ENCODE measurements around the gene B4GALNT4.
"Not testable (repeated sequence)": the region's sequence is repeated elsewhere in the genome, so short reads cannot be mapped to it uniquely, and the experiment has no call there.

B4GALNT4 gene

DNA sequence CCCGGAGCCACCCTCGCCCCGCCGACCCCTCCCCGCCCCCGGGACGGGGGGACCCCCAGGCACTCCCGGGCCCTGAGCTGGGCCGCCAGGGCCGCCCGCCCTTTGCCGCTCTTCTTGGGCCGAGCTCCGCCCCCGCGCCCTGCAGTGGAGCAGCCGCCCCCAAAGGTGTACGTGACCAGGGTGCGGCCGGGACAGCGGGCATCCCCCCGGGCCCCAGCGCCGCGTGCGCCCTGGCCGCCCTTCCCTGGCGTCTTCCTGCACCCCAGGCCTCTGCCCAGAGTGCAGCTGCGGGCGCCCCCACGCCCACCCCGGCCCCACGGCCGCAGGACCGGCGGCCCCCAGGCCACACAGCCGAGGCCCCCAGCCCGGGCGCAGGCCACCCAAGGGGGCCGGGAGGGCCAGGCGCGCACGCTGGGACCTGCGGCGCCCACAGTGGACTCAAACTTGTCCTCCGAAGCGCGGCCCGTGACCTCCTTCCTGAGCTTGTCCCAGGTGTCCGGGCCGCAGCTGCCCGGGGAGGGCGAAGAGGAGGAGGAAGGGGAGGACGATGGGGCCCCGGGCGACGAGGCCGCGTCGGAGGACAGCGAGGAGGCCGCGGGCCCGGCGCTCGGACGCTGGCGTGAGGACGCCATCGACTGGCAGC is 7.4 kb downstream of the B4GALNT4 start:
- DNase-seq = no peak

DNA sequence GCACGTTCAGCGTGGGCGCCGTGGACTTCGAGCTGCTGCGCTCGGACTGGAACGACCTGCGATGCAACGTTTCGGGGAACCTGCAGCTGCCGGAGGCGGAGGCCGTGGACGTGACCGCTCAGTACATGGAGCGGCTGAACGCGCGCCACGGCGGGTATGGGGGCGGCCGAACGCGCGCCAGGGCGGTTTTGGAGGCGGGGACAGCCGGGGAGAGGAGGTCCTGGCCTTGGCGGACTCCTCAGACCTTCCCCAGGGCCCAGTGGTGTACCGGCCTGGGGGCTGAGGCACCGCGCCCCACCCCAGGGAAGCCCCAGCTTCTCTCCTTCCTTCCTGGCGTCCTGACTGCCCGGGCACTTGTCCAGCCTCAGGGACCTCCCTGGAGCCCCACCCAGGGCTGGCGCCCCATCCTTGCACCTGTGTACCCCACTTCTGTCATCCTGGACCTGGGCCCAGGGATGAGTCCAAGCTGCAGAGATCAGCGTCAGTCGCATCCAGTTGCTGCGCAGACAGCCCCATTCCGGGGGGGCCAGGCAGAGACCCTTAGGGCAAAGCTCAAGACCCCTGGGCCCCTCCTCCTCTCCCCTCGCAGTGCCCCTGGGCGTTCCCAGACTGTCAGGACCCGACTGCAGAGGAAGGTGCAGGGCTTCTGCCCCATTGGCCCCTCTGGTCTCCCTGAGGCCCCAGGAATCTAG is 8.0 kb downstream of the B4GALNT4 start:
- no peak for DNase-seq

DNA sequence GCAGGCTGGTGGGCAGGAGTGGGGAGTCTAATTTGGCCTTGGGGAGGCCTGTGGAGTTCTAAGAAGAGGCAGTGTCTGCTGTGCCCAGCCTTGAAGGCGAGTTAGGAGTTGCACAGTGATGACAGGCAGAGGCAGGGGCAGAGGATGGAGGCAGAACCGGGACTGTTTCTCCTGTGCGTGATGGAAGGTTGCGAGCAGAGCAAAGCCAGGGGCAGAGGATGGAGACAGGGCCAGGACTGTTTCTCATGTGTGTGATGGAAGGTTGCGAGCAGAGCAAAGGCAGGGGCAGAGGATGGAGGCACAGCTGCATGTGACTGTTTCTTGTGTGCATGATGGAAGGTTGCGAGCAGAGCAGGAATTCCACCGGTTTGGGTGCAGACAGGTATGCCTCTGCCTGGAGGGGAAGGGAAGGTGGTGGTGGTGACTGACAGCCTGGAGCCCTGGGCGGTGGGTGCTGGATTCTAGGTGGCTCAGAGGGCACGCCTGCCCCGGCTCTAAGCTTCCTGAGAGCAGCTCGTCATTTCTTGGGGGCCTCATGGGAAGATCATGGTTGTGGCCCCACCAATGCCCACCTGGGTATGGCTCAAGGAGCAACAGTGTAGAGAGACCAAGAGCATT is 8.7 kb downstream of the B4GALNT4 start:
- DNase-seq = no peak

- DNase-seq = no peak
Measured at GRCh38 chr11:379205-380094, 10.2 kb downstream of the B4GALNT4 start.

- no peak for DNase-seq
Measured at GRCh38 chr11:380095-380480, 10.8 kb downstream of the B4GALNT4 start.

GRCh38 chr11:380491-380890 is 11.2 kb downstream of the B4GALNT4 start:
- DNase-seq = no peak

DNA sequence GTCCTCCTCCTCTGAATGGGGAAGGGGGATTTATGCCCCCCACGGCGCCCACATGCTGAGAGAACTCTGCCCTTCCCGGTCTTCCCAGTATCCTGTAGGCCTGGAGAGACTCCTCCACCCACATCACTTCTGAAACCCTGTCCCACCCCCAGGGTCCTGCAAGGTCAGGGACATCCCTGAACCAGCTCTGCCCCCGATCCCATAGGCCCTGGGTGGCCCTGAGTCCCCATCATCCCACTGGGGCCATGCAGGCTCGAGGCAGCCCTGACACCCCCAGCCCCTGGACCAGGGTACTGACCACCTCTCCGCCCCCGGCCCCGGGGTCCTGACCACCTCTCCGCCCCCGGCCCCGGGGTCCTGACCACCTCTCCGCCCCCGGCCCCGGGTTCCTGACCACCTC is 11.7 kb downstream of the B4GALNT4 start:
- DNase-seq = no peak

DNA sequence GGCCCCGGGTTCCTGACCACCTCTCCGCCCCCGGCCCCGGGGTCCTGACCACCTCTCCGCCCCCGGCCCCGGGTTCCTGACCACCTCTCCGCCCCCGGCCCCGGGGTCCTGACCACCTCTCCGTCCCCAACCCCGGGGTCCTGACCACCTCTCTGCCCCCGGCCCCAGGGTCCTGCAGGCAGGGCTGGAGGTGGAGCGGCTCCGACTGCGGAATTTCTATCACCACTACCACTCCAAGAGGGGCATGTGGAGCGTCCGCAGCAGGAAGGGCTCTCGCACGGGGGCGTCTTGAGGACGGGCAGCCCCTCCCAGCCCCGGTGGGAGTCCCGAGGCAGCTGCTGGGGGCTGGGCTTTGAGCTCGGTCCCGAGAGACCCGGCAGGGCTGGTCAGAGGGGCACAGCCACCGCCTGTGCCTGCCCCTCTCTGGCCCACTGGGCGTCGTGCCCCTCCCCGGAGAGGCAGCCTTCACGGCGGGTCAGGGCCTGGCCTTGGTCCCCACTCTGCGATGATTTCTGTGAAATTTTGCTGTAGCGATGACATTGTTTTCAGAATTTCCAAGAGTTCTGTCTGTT is 12.3 kb downstream of the B4GALNT4 start:
- no peak for DNase-seq

GRCh38 chr11:382081-382629 is 12.9 kb downstream of the B4GALNT4 start:
- DNase-seq = no peak

DNA sequence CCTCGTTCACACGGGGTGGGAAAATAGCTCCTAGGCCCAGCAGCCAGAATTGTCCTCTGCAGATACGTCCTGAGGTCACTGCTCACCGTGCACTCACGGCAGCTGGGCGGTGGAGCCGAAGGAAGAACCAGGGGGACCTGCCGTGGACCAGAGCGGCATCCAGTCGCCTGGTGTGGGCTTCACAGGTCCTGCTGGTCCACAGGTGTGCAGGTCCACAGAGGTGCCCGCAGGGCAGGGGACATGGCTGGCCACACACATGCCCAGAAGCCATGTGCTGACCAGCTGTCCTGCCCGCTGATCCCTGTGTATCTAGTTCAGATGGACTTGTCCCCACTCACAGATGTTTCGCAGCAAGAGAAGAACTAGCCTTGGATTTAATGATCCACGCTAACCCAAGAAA is 14.1 kb downstream of the B4GALNT4 start:
- no peak for DNase-seq

DNA sequence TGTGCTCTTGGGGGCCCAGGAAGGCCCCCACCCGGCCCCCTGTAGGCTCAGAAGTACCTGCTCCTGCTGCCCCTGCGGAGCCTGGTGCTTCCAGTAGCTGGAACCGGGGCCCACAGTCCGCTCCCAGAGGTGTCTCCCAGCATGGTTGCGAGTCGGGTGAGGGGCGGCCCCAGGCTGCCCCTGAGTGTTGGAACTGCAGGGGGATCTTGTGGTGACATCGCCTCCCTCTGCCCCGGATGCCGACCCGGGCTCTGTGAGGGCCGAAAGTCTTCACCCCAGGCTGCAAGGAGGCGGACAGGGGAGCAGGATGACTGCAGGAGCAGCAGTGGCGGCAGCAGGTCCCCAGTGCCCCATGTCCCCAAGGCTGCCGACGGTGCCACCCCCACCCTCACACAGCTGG is 15.2 kb downstream of the B4GALNT4 start:
- no peak for DNase-seq

DNA sequence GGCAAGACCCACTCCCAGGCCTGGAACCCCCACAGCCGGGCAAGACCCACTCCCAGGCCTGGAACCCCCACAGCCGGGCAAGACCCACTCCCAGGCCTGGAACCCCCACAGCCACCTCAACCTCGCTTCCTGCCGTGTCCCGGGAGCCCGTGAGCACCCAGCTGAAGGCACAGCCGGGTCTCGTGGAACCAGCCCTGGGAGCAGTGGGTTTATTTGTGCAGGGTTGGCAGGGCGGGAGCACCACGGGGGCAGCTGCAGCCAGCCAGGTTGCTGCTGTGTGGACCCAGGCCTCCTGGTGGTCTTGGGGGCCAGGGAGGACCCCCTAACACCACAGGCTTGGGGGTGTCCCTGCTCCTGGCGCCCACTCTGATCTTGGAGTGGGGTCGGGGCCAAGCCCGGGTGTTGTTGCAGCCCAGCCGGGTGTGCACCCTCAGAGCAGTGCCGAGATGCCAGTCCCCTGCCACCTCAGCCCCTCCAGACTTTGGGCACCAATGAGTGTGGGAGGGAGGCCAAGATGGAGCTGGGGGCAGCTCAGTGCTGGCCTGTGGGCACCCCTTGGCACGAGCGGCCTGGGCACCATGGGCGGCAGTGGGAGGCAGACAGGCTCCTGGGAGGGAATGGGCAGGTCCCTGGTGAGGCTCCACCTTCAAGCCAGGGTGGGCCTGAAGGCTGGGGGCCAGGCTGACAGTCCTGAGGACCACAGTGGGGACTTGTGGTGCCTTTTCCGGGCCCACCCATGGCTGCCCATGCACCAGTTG is 16.5 kb downstream of the B4GALNT4 start:
- DNase-seq = no peak

DNA sequence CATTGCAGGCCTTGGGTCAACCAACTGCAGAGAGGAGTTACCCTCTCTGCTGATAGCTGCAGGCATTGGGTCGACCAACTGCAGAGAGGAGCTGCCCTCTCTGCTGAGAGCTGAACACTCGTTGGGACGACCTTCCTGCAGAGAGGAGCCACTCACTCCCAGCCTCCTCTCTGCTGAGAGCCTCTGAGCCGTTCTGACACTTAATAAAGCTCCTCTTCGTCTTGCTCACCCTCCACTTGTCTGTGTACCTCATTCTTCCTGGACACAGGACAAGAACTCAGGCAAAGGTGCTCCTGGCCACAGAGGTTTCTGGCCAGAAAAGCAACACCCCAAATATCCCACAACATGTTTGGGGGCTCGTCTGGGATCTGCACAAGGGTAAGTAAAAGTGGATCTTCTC is 17.2 kb downstream of the B4GALNT4 start:
- DNase-seq = no peak

DNA sequence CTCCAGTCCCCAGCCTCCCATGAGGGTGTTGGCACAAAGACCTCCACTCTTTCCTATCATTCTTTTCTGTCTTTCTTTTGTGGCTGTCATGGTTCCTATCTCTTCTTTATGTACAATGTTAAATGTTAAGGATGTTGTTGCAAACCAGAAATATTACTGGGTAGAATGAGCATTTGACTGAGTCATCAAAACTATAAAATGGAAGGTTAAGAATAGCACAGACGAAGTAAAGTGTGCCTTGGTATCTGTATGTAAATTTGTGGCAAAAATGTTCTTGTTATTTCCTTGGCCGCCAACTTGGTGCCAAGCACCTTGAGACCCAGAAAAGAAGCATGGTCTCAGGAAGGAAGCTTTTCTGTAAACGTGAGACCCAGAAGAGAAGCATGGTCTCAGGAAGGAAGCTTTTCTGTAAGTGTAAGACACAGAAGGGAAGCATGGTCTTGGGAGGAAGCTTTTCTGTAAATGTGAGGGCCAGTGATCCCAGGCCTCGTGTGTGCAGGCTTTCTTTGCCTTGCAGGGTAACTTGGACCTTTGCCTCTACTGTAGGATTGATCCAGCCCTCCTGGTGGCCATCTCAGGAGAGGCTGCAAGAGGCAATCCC is 18.0 kb downstream of the B4GALNT4 start:
- no peak for DNase-seq

- not testable (repeated sequence) for DNase-seq
Measured at GRCh38 chr11:389369-389768, 20.1 kb downstream of the B4GALNT4 start.

- no peak for DNase-seq
Measured at GRCh38 chr11:390175-390574, 20.9 kb downstream of the B4GALNT4 start.

DNA sequence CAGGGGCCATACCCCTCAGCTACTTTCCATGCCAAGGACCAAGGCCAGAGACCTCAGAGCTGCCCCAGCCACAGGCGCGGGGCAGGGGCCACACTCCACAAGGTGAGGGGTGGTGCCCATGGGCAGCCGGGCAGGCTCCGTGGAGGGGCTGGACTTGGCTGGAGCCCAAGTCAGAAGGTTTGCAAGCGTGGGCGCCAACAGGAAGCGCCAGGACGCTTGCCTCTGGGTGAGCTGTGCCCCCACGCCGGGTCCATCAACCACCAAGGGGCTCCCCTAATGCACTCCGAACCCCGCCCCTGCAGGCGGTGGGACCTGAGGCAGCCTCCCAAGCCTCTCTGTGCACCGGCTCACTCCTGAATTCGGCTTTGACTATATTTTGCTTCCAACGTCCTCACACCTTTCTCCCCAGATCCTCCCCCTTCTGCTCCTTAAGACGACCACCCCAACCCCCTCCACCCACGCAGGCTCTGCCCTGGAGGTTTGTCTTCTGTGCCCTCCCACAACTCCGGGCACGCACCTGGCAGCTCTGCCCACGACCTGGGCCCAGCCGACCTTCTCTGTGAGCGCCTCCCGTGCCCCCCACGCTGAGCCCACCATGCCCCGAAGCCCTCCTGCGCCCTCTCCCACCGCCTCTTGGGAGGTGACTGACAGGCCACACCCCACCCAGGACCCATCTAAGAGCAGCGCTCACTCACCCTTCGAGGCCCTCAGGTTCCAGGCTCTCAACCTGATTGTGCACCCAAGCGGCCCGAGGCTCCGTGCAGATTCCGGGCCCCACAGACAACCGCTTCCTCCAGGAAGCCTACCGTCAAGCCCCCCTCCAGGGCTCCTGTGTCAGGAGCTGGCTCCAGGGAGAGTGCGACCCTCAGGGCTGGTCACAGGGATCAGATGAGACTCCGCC is 22.1 kb downstream of the B4GALNT4 start:
- DNase-seq = no peak

DNA sequence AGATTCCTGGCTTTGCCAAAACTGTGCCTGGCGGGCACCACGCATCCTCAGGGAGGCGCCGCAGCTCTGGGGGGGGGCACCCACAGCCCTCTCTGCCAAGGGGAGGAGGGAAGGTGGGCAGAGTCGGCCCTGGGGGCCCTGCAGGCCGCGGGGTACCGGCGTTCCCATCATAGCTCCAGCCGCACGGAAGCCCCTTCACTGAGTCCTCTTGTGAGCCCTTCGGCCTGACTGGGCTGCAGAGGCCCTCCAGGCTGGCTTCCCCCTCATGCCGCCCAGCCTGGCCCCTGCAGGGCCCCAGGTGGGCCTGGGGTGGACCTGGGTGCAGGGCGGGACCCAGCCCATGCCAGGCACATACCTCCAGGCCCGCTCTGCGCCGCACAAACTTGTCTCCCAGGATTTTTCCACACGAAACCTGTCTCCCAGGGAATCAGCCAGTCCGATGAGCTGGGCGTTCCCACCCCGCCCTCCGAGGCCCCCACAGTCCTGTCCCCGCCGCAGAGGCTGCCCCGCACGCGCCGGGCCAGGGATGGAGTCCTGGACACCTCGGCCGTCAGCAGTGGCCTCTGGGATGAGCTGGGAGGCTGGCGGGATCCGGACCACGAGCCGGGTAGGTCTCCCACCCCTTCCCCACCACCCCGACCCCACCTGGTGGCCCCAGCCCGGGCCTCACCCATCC is 22.9 kb downstream of the B4GALNT4 start:
- no peak for DNase-seq

- DNase-seq = no peak
Measured at GRCh38 chr11:393219-394033, 24.1 kb downstream of the B4GALNT4 start.

Data from CD4-positive, alpha-beta T cell treated with Interleukin-15 for 1 hour (primary cell).